ENCODE measurements around the gene APOL4.

The APOL4 gene

DNA sequence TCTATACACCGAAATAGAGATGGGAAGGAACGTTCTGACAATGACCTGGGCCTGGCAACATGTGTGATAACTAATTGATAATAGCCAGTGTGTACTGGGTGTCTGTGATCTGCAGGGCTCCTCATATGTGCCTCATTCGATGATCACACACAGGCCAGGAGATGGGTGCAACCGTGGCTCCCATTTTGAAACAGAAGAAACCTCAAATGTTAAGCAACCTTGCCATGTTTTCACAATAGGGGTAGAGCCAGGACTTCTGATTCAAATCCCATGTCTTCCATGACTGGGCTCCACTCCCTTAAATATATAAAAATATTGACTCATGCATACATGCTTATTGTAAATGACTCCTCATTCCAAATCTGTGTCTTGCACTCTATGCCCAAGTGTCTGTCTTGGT is 52.2 kb downstream of the APOL4 start:
- Histone ChIP-seq H3K36me3 (ENCODE audit: control insufficient read depth, insufficient read depth, low read length) (peaks cover 6% of the 10 kb centered on the region), H3K4me3 (replicated peaks; ENCODE audit: low read depth, low read length) (no peak overlapping the region), H3K27me3 (replicated peaks; ENCODE audit: control insufficient read depth, insufficient read depth, low read length) (no peaks in the 10 kb centered on the region)
- DNase-seq (ENCODE audit: extremely low read depth, insufficient read length), result no peak
- TF ChIP-seq CTCF (IDR thresholded peaks at IDR 0.05; ENCODE audit: insufficient read depth, low read length, poor library complexity, severe bottlenecking), result no peak

DNA sequence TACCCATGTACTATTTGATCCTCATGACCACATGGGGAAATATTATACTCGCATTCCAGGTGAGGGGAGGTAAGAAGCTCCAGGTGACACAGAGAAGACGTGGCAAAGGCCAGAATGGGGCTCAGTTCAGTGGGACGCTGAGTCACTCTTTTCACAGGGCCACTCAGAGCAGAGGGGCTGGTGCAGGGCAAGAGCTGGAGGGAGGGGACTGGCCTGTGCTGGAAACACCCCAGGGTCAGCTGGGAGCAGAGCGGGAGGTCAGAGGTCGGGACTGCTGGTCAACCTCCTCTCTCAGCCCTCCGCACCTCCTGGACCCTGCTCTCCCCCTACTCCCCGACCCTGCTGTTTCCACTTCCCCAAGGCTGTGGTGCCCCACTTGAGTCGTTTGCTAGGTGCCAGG is 53.2 kb downstream of the APOL4 start:
- TF ChIP-seq CTCF (IDR thresholded peaks at IDR 0.05; ENCODE audit: insufficient read depth, low read length, poor library complexity, severe bottlenecking), result no peak
- no peak for DNase-seq (ENCODE audit: extremely low read depth, insufficient read length)
- H3K27me3 ChIP-seq (replicated peaks; ENCODE audit: control insufficient read depth, insufficient read depth, low read length), result no peaks in the 10 kb centered on the region
- peaks cover 9% of the 10 kb centered on the region for H3K36me3 ChIP-seq (ENCODE audit: control insufficient read depth, insufficient read depth, low read length)
- H3K4me3 ChIP-seq (replicated peaks; ENCODE audit: low read depth, low read length), result no peak overlapping the region

DNA sequence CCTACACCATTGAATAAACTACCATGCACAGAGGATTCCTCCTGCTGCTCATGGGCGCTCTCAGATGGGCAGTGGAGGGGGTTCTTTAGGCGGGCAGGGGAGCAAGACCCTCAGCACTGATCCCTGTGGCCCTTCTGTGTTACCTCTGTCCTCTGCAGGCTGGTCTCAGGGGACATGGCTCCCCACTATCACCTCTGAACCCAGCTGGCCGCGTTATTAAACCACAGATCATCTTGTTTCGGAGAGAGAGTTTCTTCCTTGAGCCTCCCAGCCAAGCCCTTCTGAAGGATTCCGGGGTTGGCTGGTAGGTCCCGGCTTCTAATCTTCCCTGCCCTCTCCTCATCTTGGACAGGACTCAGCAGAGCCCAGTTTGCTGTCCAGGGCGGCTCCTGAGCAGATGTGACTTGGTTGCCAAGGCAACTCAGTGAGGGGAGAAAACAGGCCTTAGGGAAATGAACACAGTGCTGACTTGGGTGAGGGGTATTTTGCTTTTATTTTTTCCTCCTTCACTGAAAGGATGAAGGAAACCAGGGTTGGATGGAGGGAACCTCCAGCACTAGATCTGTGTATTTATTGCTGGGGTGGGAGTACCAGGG is 54.3 kb downstream of the APOL4 start:
- Histone ChIP-seq H3K27me3 (replicated peaks; ENCODE audit: control insufficient read depth, insufficient read depth, low read length) (no peaks in the 10 kb centered on the region), H3K36me3 (ENCODE audit: control insufficient read depth, insufficient read depth, low read length) (peaks cover 9% of the 10 kb centered on the region), H3K4me3 (replicated peaks; ENCODE audit: low read depth, low read length) (no peak overlapping the region)
- TF ChIP-seq CTCF (IDR thresholded peaks at IDR 0.05; ENCODE audit: insufficient read depth, low read length, poor library complexity, severe bottlenecking), result no peak
- DNase-seq (ENCODE audit: extremely low read depth, insufficient read length), result no peak

DNA sequence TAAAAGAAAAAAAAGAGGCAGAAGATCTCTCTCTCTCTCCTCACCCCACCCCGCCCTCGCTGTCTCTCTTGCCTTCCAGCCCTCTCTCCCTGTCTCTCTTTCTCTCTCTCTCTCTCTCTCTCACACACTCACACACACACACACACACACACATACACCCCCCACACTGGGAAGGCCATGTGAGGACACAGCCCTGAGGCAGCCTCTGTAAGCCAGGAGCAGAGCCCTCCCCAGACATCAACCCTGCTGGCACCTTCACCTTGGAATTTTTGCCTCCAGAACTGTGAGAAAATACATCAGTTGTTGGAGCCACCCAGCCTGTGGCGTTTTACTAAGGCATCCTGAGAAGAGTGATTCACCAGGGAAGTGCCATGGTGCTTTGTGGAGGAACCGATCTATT is 55.7 kb downstream of the APOL4 start:
- no peak for DNase-seq (ENCODE audit: extremely low read depth, insufficient read length)
- no peaks in the 10 kb centered on the region for H3K27me3 ChIP-seq (replicated peaks; ENCODE audit: control insufficient read depth, insufficient read depth, low read length)
- H3K36me3 ChIP-seq (ENCODE audit: control insufficient read depth, insufficient read depth, low read length), result peaks cover 14% of the 10 kb centered on the region
- TF ChIP-seq CTCF (IDR thresholded peaks at IDR 0.05; ENCODE audit: insufficient read depth, low read length, poor library complexity, severe bottlenecking), result no peak
- H3K4me3 ChIP-seq (replicated peaks; ENCODE audit: low read depth, low read length), result no peak overlapping the region

DNA sequence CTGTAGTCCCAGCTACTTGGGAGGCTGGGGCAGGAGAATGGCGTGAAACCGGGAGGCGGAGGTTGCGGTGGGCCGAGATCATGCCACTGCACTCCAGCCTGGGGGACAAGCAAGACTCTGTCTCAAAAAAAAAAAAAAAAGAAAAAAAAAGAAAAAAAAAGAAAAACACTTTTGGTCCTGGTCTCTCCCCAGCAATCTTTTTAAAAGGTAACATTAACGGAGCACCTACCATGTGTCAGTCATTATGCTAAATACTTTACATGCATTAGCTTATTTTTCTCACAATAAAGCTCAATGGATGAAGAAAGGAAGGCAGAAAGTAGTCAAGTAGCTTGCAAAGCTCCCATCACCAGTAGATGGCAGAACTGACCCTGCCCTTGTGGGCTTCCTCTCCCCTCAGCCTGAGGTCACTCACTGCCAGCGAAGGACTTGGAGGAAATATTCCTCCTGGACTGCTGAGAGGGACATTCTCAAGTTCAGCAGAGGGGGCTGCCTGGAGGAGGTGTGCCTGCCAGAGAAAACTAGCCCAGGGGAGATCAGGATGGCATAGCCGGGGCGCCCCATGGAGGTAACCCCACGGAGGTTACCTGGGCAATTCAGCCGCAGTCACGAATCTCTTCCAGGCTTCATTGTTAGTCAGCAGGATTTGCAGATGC is 56.6 kb downstream of the APOL4 start:
- Histone ChIP-seq H3K27me3 (replicated peaks; ENCODE audit: control insufficient read depth, insufficient read depth, low read length) (no peaks in the 10 kb centered on the region), H3K4me3 (replicated peaks; ENCODE audit: low read depth, low read length) (no peak overlapping the region), H3K36me3 (ENCODE audit: control insufficient read depth, insufficient read depth, low read length) (peaks cover 14% of the 10 kb centered on the region)
- peak; percentile 74 for TF ChIP-seq CTCF (IDR thresholded peaks at IDR 0.05; ENCODE audit: insufficient read depth, low read length, poor library complexity, severe bottlenecking)
- DNase-seq (ENCODE audit: extremely low read depth, insufficient read length), result no peak

Data from GM06990 (cell line).